AML-193 (cell line): ENCODE results near the gene EIF4H.
A peak's percentile ranks its signal among the peaks of the same experiment; 100 is the strongest.
"Not testable (repeated sequence)": the region's sequence is repeated elsewhere in the genome, so short reads cannot be mapped to it uniquely, and the experiment has no call there.

ENCODE experiments used
- DNase-seq, 2 experiments: peaks; one replicate each; lab custom pipeline; 2025; lab: John Stamatoyannopoulos, UW

The EIF4H gene

GRCh38 chr7:74224907-74225306 is 50.8 kb downstream of the EIF4H start:
- DNase-seq, result not testable (repeated sequence)

GRCh38 chr7:74225400-74225799 is 51.2 kb downstream of the EIF4H start:
- DNase-seq, result no peak

- peak; percentile 84 to 89 for DNase-seq
Observed at GRCh38 chr7:74226633-74227032, 52.5 kb downstream of the EIF4H start.

GRCh38 chr7:74228951-74229900 is 55.1 kb downstream of the EIF4H start:
- DNase-seq, result no peak

- peak; percentile 19 to 34 for DNase-seq
Observed at GRCh38 chr7:74230446-74231231, 56.5 kb downstream of the EIF4H start.

- no peak for DNase-seq
Observed at GRCh38 chr7:74231232-74231590, 57.1 kb downstream of the EIF4H start.

- no peak for DNase-seq
Observed at GRCh38 chr7:74233655-74234285, 59.6 kb downstream of the EIF4H start.

GRCh38 chr7:74235518-74236268 is 61.5 kb downstream of the EIF4H start:
- no peak for DNase-seq

- no peak for DNase-seq
Observed at GRCh38 chr7:74236284-74236683, 62.1 kb downstream of the EIF4H start.

- DNase-seq, result no peak
Observed at GRCh38 chr7:74240482-74240881, 66.3 kb downstream of the EIF4H start.

- DNase-seq, result no peak
Observed at GRCh38 chr7:74242122-74242443, 67.9 kb downstream of the EIF4H start.

GRCh38 chr7:74246497-74246896 is 72.3 kb downstream of the EIF4H start:
- no peak for DNase-seq
